Activated B cell treated with CpG ODN at 0.5 μM for 24 hours (primary cell): Measurements from ENCODE around the gene AGBL1. TPM values are rescaled to one million over a fixed set of nuclear protein-coding genes. Genes with fewer than 3 reads are reported as not detected.

Source experiments
- ATAC-seq: fragments of 200-7000 bp; cut with Tn5 transposase; one replicate; pipeline ENCODE4 v1.10.0; 2021; ENCODE audit warnings: low read depth, mild to moderate bottlenecking, moderate library complexity
- CTCF ChIA-PET: fragments of 350-600 bp; sonication (Branson Sonifier 250); formaldehyde crosslinking; loops from one replicate; lab custom pipeline; 2021; ENCODE audit warnings: antibody characterized with exemption; lab: Charles Lee
- POLR2A ChIA-PET: fragments of 350-600 bp; sonication (Branson Sonifier 250); formaldehyde crosslinking; loops from one replicate; lab custom pipeline; 2021; ENCODE audit warnings: antibody characterized with exemption; lab: Charles Lee
- DNase-seq: peaks from one replicate; pipeline ENCODE4 v3.0.0; 2022
- H3K27ac Mint-ChIP-seq: one replicate; pipeline ENCODE4 v1.8.0; 2020; ENCODE audit warnings: mixed read lengths
- H3K27me3 Mint-ChIP-seq: one replicate; pipeline ENCODE4 v1.8.0; 2021; ENCODE audit warnings: mixed read lengths
- H3K36me3 Mint-ChIP-seq: one replicate; pipeline ENCODE4 v1.8.0; 2021; ENCODE audit warnings: low read depth, mixed read lengths
- H3K4me1 Mint-ChIP-seq: one replicate; pipeline ENCODE4 v1.8.0; 2021; ENCODE audit warnings: mixed read lengths
- H3K4me3 Mint-ChIP-seq: one replicate; pipeline ENCODE4 v1.8.0; 2020; ENCODE audit warnings: mild to moderate bottlenecking, mixed read lengths
- H3K9me3 Mint-ChIP-seq: one replicate; pipeline ENCODE4 v1.8.0; 2020; ENCODE audit warnings: mixed read lengths
- intact Hi-C: fragments of 100-400 bp; cut with micrococcal nuclease; formaldehyde crosslinking; loops from one replicate; pipeline ENCODE4 v1.15.1; 2024
- total RNA-seq: library from RNA; stranded (reverse); gene quantifications from 2 replicates; pipeline ENCODE4 v1.2.3, GENCODE V29; 2022
- TF ChIP-seq, protein P1 (sequence below): fragments of 200-600 bp; IDR thresholded peaks from one replicate; pipeline ENCODE4 v1.8.0; 2022; ENCODE audit warnings: antibody characterized with exemption, mild to moderate bottlenecking

AGBL1 gene
- total RNA-seq, 1 donor from 2014 or later = not detected

DNA sequence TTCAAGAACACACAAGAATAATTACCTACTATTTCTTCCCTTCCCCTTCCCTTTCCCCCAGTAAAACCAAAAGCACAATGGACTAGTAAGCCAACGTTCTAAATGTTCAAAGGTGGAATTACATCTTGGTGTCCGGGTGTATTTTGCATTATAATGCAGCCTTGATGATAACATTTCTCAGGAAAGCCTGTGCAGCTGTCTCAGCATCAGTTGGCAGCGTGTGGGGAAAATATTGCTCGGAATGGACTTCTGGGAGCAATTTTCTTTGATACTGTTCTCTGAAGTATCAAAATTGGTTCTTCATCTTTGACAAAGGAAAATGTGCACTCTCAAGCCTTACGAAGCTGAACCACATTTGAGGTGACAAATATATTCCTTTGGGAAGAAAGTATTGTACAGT lies 198.9 kb downstream of the AGBL1 start:
- intact Hi-C loops = no loop called here
- ChIA-PET CTCF (no interaction called here), POLR2A (no interaction called here)
- H3K27me3 Mint-ChIP-seq = no peaks in the 10 kb centered on the region
- no peaks in the 10 kb centered on the region for H3K9me3 Mint-ChIP-seq
- H3K27ac Mint-ChIP-seq = no peak overlapping the region
- H3K4me3 Mint-ChIP-seq = no peak overlapping the region
- no peak for DNase-seq
- ATAC-seq = no peak
- no peaks in the 10 kb centered on the region for H3K36me3 Mint-ChIP-seq
- H3K4me1 Mint-ChIP-seq = no peaks in the 10 kb centered on the region
- TF ChIP-seq, protein P1, sequence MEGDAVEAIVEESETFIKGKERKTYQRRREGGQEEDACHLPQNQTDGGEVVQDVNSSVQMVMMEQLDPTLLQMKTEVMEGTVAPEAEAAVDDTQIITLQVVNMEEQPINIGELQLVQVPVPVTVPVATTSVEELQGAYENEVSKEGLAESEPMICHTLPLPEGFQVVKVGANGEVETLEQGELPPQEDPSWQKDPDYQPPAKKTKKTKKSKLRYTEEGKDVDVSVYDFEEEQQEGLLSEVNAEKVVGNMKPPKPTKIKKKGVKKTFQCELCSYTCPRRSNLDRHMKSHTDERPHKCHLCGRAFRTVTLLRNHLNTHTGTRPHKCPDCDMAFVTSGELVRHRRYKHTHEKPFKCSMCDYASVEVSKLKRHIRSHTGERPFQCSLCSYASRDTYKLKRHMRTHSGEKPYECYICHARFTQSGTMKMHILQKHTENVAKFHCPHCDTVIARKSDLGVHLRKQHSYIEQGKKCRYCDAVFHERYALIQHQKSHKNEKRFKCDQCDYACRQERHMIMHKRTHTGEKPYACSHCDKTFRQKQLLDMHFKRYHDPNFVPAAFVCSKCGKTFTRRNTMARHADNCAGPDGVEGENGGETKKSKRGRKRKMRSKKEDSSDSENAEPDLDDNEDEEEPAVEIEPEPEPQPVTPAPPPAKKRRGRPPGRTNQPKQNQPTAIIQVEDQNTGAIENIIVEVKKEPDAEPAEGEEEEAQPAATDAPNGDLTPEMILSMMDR = no peak

DNA sequence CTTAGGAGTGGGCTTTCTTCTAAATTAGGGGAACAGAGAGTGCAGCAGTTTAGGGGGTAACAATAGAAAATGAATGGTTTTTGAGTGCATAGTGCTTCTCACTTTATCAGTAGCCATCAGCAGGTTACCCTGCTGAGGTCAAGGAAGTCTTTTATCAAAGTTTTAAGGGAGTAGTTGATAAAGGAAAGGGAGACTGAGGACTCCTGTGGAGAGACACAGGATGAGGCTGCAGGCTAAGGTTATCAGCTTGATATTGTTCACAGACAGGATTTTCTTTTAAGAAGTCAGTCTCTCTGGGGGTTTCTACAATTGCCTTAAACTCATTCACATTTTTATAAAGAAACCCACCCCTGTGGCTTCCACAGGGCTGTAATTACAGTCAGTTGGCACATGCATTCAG lies 205.0 kb downstream of the AGBL1 start:
- Mint-ChIP-seq H3K27ac (no peak overlapping the region), H3K4me1 (no peaks in the 10 kb centered on the region), H3K36me3 (no peaks in the 10 kb centered on the region), H3K4me3 (no peak overlapping the region), H3K27me3 (no peaks in the 10 kb centered on the region), H3K9me3 (peaks cover 3% of the 10 kb centered on the region)
- ChIA-PET POLR2A (no interaction called here), CTCF (no interaction called here)
- DNase-seq (no peak), ATAC-seq (no peak)
- TF ChIP-seq, protein P1 = no peak
- intact Hi-C loops = no loop called here

DNA sequence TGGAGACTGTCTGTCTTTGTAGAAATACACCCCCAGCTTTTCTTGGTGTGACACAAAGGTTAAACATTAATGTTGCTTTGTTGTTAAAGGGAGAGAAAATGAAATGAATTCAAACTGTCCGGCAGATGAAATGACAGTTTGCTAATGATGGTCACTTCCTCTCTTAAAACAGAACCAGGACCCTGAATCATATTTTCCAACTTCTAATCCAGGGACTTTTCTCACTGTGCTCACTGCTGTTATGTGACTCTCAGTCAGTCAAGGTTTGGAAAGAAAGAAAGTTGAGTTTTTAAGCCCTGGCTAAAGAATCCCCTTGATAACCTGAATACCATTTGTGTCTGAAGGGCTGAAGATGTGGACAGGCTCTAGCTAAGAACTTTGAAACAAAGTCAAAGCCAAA lies 215.8 kb downstream of the AGBL1 start:
- no peaks in the 10 kb centered on the region for H3K27me3 Mint-ChIP-seq
- ChIA-PET POLR2A (no interaction called here), CTCF (no interaction called here)
- H3K9me3 Mint-ChIP-seq = no peaks in the 10 kb centered on the region
- H3K27ac Mint-ChIP-seq = no peak overlapping the region
- H3K4me3 Mint-ChIP-seq = no peak overlapping the region
- H3K36me3 Mint-ChIP-seq = no peaks in the 10 kb centered on the region
- TF ChIP-seq, protein P1 = no peak
- ATAC-seq (no peak), DNase-seq (no peak)
- intact Hi-C loops = no loop called here
- no peaks in the 10 kb centered on the region for H3K4me1 Mint-ChIP-seq

DNA sequence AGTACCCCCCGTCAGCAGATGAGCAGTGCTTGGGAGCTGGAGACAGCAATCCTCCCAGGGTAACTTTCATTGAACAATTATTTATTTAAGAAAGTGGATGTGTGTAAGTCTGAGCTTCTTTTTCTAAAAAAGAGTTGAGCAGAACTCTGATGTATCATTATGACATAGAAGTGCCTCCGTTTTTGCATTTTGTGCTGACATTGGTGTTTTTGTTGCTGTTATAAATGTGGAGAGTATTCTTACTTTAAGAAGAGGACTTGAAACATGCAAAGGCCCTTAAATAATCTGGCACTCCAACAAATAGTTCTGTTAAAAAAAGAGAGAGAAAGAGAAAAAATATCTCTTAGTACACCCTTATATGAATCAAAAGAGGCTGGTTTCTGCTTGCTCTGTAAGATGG lies 217.1 kb downstream of the AGBL1 start:
- CTCF ChIA-PET = no interaction called here
- TF ChIP-seq, protein P1 = no peak
- Mint-ChIP-seq H3K4me1 (no peaks in the 10 kb centered on the region), H3K4me3 (no peak overlapping the region), H3K27ac (no peak overlapping the region), H3K9me3 (no peaks in the 10 kb centered on the region), H3K36me3 (no peaks in the 10 kb centered on the region), H3K27me3 (no peaks in the 10 kb centered on the region)
- ATAC-seq (no peak), DNase-seq (no peak)
- intact Hi-C loops = no loop called here
- POLR2A ChIA-PET = no interaction called here

DNA sequence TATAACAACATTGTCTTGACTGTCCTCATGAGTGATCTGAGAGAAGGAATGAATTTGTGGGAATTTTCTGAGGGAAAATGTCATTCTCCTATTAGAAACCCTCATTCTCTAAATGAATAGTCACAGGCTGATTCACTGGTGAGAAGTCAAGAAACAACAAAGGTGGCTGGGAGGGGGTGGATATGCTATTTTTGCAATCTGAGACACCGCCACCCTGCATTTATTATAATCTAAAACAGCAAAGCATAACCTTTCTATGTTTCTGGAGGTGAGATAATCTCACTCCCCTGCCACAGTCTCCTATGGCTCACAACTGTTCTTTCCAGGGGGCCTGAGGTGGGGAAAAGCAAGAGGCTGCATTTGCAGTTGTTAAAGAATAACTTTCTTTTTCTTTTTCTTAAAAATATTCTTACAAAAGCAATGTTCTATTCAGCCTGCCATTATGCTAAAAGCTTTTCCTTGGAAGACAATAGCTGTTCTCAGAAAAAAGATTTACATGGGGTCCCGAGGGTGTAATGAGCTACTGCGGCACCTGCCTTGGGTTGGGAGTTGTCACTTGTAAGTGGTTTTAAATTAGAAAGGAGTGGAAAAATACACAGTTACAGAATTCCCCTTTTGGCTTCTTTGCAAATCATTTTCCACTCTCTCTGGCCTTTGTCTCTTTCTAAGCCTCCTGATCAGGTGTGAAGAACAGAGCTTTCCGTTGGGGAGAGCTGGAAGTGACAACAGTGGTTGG lies 220.9 kb downstream of the AGBL1 start:
- no peaks in the 10 kb centered on the region for H3K27me3 Mint-ChIP-seq
- no peaks in the 10 kb centered on the region for H3K36me3 Mint-ChIP-seq
- H3K27ac Mint-ChIP-seq = no peak overlapping the region
- no peaks in the 10 kb centered on the region for H3K9me3 Mint-ChIP-seq
- no peaks in the 10 kb centered on the region for H3K4me1 Mint-ChIP-seq
- DNase-seq (no peak), ATAC-seq (no peak)
- intact Hi-C loops = no loop called here
- ChIA-PET CTCF (no interaction called here), POLR2A (no interaction called here)
- TF ChIP-seq, protein P1 = no peak
- H3K4me3 Mint-ChIP-seq = no peak overlapping the region
